ENCODE results near the gene RIMS1. TPM values are rescaled to one million over a fixed set of nuclear protein-coding genes. Genes with fewer than 3 reads are reported as not detected.

Gene RIMS1
- total RNA-seq, 3 donors from 2014 or later (not counting 1 experiment from before 2014, with no cell fraction given): not detected

DNA sequence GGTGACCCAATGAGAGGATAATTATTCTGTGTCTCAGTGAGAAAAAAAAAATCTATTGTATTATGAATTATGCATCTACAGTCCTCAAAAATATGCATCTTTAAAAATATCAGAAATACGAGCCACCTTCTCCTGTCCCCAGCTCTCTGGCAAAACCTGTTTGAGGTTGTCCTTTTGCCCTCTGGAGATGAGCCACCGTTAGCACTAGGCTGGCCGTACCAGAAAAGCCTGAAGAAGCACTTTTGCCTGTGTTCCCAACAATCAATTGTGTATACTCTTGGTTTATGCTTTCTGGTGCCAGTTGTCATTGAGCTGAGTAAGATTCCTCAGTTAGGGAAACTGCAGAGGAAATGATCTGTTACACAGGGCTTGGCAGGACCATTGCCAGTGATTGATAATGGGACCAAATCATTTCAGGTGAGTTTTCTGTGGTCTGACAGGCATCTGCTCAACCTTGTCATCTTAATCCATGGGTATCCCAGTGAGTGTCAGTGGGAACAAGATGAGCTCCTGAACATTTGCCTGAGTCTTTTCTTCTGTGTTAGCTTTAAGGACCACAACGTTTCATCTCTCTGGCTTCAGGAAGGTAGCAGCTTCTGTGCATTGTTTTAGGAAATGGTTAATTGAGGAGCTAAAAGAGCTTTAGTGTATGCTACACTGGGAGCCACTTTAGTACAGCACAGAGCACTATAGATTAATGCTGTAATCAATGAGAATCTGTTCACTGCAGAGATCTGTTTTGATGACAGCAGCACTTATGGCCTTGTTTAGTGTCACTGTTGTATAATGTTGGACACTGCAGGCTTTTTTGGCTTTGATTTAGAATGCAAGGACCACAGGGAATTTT, 330.1 kb downstream of the RIMS1 start:
- Histone ChIP-seq H3K9me3 (ENCODE audit: control insufficient read depth, insufficient read depth, low read length) (no peaks in the 10 kb centered on the region), H3K27me3 (ENCODE audit: control insufficient read depth, insufficient read depth, low read length) (no peaks in the 10 kb centered on the region), H3K36me3 (ENCODE audit: control insufficient read depth, insufficient read depth, low read length) (no peaks in the 10 kb centered on the region), H3K4me1 (ENCODE audit: control insufficient read depth, insufficient read depth, low read length) (no peaks in the 10 kb centered on the region), H3K4me3 (ENCODE audit: low read length) (no peak overlapping the region), H3K27ac (ENCODE audit: low read length) (no peak overlapping the region)
- Mint-ChIP-seq H3K27me3 (ENCODE audit: low read depth in 2 of 2) (no peaks in the 10 kb centered on the region), H3K9me3 (peaks cover 0 to 2% of the 10 kb centered on the region in 2 donors), H3K36me3 (no peaks in the 10 kb centered on the region), H3K27ac (no peak overlapping the region), H3K4me3 (no peak overlapping the region), H3K4me1 (no peaks in the 10 kb centered on the region)
- TF ChIP-seq, protein P1, sequence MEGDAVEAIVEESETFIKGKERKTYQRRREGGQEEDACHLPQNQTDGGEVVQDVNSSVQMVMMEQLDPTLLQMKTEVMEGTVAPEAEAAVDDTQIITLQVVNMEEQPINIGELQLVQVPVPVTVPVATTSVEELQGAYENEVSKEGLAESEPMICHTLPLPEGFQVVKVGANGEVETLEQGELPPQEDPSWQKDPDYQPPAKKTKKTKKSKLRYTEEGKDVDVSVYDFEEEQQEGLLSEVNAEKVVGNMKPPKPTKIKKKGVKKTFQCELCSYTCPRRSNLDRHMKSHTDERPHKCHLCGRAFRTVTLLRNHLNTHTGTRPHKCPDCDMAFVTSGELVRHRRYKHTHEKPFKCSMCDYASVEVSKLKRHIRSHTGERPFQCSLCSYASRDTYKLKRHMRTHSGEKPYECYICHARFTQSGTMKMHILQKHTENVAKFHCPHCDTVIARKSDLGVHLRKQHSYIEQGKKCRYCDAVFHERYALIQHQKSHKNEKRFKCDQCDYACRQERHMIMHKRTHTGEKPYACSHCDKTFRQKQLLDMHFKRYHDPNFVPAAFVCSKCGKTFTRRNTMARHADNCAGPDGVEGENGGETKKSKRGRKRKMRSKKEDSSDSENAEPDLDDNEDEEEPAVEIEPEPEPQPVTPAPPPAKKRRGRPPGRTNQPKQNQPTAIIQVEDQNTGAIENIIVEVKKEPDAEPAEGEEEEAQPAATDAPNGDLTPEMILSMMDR (IDR thresholded peaks at IDR 0.05): no peak
- 76% methylated on average over 4 of the region's 4 CpGs for WGBS (ENCODE audit: insufficient coverage)
- intact Hi-C loops (cut with micrococcal nuclease): no loop called here
- no peak for DNase-seq
- ATAC-seq: no peak

- intact Hi-C loops (cut with micrococcal nuclease): no loop called here
- no peak for DNase-seq
- WGBS (ENCODE audit: insufficient coverage): 80% methylated on average over 2 of the region's 2 CpGs
- Histone ChIP-seq H3K4me1 (ENCODE audit: control insufficient read depth, insufficient read depth, low read length) (no peaks in the 10 kb centered on the region), H3K9me3 (ENCODE audit: control insufficient read depth, insufficient read depth, low read length) (no peaks in the 10 kb centered on the region), H3K4me3 (ENCODE audit: low read length) (no peak overlapping the region), H3K27ac (ENCODE audit: low read length) (no peak overlapping the region), H3K27me3 (ENCODE audit: control insufficient read depth, insufficient read depth, low read length) (no peaks in the 10 kb centered on the region), H3K36me3 (ENCODE audit: control insufficient read depth, insufficient read depth, low read length) (no peaks in the 10 kb centered on the region)
- H3K27ac Mint-ChIP-seq: no peak overlapping the region
- no peaks in the 10 kb centered on the region for H3K27me3 Mint-ChIP-seq (ENCODE audit: low read depth in 2 of 2)
- H3K9me3 Mint-ChIP-seq: peaks cover 0 to 2% of the 10 kb centered on the region in 2 donors
- H3K36me3 Mint-ChIP-seq: no peaks in the 10 kb centered on the region
- H3K4me1 Mint-ChIP-seq: no peaks in the 10 kb centered on the region
- ATAC-seq: no peak
- no peak overlapping the region for H3K4me3 Mint-ChIP-seq
- TF ChIP-seq, protein P1 (IDR thresholded peaks at IDR 0.05): no peak
These were observed 331.3 kb downstream of the RIMS1 start for GRCh38 chr6:72217626-72218025.

- no peak for DNase-seq
- TF ChIP-seq, protein P1 (IDR thresholded peaks at IDR 0.05): no peak
- no peak for ATAC-seq
These were observed 331.8 kb downstream of the RIMS1 start for GRCh38 chr6:72218125-72218524.

DNA sequence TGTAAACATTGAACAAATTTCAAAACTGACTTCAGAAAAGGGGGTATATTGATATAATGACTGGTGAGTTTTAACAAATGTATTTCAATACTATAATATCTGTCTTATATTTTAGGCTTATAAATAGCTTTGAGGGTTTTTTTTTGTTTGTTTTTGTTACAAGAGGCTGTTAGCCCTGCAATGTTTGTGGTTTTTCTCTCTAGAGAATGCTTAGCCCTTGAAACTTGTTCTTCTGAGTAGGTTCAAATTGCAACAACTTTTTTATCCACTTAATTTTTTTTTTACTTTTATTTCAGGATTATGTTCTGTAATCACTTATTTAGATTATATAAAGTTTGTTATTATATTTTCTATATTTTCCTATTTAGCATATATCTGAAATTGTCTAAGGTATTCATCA, 333.2 kb downstream of the RIMS1 start:
- Mint-ChIP-seq H3K27me3 (ENCODE audit: low read depth in 2 of 2) (no peaks in the 10 kb centered on the region), H3K36me3 (no peaks in the 10 kb centered on the region), H3K4me1 (no peaks in the 10 kb centered on the region), H3K9me3 (peaks cover 0 to 2% of the 10 kb centered on the region in 2 donors), H3K27ac (no peak overlapping the region), H3K4me3 (no peak overlapping the region)
- Histone ChIP-seq H3K27ac (ENCODE audit: low read length) (no peak overlapping the region), H3K36me3 (ENCODE audit: control insufficient read depth, insufficient read depth, low read length) (no peaks in the 10 kb centered on the region), H3K4me3 (ENCODE audit: low read length) (no peak overlapping the region), H3K9me3 (ENCODE audit: control insufficient read depth, insufficient read depth, low read length) (no peaks in the 10 kb centered on the region), H3K4me1 (ENCODE audit: control insufficient read depth, insufficient read depth, low read length) (no peaks in the 10 kb centered on the region), H3K27me3 (ENCODE audit: control insufficient read depth, insufficient read depth, low read length) (no peaks in the 10 kb centered on the region)
- no peak for DNase-seq
- no peak for ATAC-seq
- intact Hi-C loops (cut with micrococcal nuclease): no loop called here
- TF ChIP-seq, protein P1 (IDR thresholded peaks at IDR 0.05): no peak

More at GRCh38 chr6:72218125-72218524, 331.8 kb downstream of the RIMS1 start:
- Mint-ChIP-seq H3K27me3 (ENCODE audit: low read depth in 2 of 2) (no peaks in the 10 kb centered on the region), H3K36me3 (no peaks in the 10 kb centered on the region), H3K9me3 (peaks cover 0 to 2% of the 10 kb centered on the region in 2 donors), H3K4me3 (no peak overlapping the region), H3K4me1 (no peaks in the 10 kb centered on the region), H3K27ac (no peak overlapping the region)
- H3K9me3 ChIP-seq (ENCODE audit: control insufficient read depth, insufficient read depth, low read length): no peaks in the 10 kb centered on the region
- WGBS (ENCODE audit: insufficient coverage): 40% methylated on average over 2 of the region's 2 CpGs
- no peak overlapping the region for H3K27ac ChIP-seq (ENCODE audit: low read length)
- H3K4me1 ChIP-seq (ENCODE audit: control insufficient read depth, insufficient read depth, low read length): no peaks in the 10 kb centered on the region
- intact Hi-C loops (cut with micrococcal nuclease): no loop called here
- H3K36me3 ChIP-seq (ENCODE audit: control insufficient read depth, insufficient read depth, low read length): no peaks in the 10 kb centered on the region
- H3K4me3 ChIP-seq (ENCODE audit: low read length): no peak overlapping the region
- no peaks in the 10 kb centered on the region for H3K27me3 ChIP-seq (ENCODE audit: control insufficient read depth, insufficient read depth, low read length)
